GM20431 (cell line): ENCODE data around the gene SLC35B2.

Source experiments
- in situ Hi-C: fragments of 300-500 bp; cut with MseI, MboI; formaldehyde crosslinking; loops from one replicate; pipeline ENCODE4 v1.15.0; 2020; ENCODE audit warnings: low sequenced_read_pairs; ENCODE audit not compliant: unreplicated experiment

Gene SLC35B2

GRCh38 chr6:44243345-44243744, 14.0 kb downstream of the SLC35B2 start:
- in situ Hi-C loops, result no loop called here

GRCh38 chr6:44238687-44239350, 18.5 kb downstream of the SLC35B2 start:
- in situ Hi-C loops, result loop anchor here (10.0 kb wide), 1 partner anchor 74 kb away; no protein-coding TSS in a partner anchor

DNA sequence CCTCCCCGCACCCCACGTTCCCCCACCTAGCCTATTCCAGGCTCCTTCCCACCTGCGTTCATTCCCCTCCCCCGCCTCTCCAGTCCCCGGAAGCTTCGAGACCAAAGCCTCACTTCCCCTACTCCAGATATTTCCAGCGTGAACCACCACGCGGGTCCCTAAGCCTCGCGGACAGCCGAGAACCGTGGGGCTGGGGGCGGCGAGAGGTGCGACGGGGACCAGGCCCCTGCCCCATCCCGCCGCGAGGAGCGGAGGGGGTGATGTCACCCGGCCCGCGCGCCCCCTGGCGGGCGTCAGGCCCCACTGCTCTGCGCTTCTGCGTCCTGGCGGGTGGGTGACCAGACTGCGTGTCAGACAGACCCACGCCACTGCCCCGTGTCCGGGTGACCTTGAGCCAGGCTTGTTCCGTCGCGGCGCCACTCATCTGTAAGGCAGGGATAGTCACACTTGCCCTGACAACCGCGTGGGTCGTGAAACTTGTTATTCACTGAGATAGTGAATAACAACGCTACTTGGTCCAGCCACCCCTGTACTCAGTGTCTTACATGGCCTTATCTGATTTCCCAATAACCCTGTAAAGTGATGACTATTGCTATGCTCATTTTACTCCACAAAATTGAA, 19.4 kb downstream of the SLC35B2 start:
- in situ Hi-C loops, result loop anchor here (10.0 kb wide), 1 partner anchor 73 kb away; no protein-coding TSS in a partner anchor

- in situ Hi-C loops, result loop anchor here (10.0 kb wide), 1 partner anchor 72 kb away; no protein-coding TSS in a partner anchor
These were observed 20.1 kb downstream of the SLC35B2 start for GRCh38 chr6:44237021-44237812.

GRCh38 chr6:44235891-44236516, 21.3 kb downstream of the SLC35B2 start:
- in situ Hi-C loops, result loop anchor here (10.0 kb wide), 1 partner anchor 71 kb away; no protein-coding TSS in a partner anchor

DNA sequence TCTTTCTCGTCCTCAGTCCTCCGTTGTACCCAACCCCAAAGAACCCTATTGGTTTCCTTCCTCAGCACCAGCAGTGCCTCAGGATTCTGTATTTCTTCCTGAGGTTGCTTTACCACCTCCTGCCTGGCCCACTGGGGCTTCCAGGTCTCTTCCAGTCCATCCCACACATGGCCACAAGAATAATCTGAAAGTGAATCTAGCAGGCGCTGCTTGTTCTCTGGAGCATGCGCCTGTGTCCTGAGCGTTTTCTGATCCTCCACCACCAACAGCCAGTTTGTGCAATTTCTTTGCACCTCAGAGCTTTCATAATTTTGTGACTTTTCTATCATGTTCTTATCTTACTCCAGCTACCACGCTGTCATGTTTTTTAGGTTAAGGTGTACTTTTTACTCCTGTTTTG, 22.1 kb downstream of the SLC35B2 start:
- in situ Hi-C loops, result loop anchor here (10.0 kb wide), 1 partner anchor 70 kb away; no protein-coding TSS in a partner anchor

DNA sequence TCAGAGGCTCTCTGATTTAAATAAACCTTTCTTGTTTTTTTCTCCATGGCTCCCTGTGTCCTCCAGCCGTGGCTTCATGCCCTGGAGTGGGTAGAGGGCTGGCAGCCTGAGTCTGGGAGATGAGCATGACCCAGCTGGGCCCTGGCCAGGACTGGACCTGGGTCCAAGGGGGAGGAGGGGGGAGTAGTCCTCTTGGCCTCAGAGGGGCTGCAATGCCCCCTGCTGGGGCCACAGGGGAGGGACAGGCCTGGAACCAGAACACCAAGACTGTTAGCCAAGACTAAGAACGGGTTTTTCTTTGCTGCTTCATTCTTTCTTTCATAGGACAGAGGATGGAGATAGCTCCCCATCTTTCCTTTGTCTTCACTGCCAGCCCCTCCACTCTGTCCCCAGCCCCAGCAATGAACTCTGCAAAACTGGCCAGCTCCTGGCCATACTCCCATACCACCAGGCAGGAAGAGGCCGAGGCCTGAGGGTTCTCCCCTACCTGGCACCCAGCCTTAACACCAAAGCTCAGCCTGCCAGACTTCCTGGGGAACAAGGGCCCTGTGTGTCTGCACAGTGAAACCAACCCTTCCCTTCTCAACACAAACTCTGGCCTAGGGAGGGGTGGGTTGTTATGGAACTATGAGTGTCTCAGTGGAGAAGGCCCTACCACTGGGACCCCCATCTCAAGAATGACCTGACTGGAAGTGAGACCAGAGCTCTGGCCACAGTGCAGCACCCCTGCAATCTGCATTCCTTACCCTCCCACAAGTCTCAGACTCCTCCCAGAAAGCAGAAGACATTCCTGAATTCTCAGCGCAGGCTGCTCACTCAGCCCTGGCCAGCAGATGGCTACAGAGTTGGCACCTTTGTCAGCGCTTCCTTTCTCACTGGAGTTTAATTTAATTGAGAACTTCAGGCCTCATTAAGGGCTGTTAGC, 23.0 kb downstream of the SLC35B2 start:
- in situ Hi-C loops, result loop anchor here (10.0 kb wide), 1 partner anchor 70 kb away; no protein-coding TSS in a partner anchor

GRCh38 chr6:44233567-44234100, 23.7 kb downstream of the SLC35B2 start:
- in situ Hi-C loops, result loop anchor here (10.0 kb wide), 1 partner anchor 69 kb away; no protein-coding TSS in a partner anchor

DNA sequence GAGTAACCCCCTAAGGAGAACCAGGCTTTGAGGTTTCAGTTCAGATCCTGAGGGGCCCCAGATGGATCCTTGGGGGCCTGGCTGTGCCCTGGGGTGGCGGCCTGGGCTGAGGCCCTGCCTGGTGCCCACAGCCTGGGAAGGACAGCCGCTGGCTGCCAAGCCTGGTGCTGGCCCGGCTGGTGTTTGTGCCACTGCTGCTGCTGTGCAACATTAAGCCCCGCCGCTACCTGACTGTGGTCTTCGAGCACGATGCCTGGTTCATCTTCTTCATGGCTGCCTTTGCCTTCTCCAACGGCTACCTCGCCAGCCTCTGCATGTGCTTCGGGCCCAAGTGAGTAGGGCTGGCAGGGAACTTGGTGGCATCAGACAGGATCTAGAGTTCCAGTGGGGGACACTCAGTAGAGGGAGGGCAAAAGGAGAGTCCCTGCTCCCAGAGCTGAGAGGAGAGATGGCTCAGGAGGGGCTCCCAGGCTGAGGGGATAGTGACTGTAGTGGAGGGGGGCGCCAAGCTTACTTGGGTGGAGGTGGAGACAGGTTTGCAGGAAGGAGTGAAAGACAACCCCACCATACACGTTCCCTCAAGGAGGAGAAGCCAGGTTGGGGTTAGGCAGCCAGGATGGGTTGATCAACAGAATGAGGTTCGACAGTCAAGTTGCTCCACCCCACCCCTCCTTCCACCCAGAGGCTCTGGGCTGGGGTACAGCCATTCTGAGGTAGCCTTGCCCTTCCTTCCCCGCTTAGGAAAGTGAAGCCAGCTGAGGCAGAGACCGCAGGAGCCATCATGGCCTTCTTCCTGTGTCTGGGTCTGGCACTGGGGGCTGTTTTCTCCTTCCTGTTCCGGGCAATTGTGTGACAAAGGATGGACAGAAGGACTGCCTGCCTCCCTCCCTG, 24.4 kb downstream of the SLC35B2 start:
- in situ Hi-C loops, result loop anchor here (10.0 kb wide), 1 partner anchor 68 kb away; no protein-coding TSS in a partner anchor

DNA sequence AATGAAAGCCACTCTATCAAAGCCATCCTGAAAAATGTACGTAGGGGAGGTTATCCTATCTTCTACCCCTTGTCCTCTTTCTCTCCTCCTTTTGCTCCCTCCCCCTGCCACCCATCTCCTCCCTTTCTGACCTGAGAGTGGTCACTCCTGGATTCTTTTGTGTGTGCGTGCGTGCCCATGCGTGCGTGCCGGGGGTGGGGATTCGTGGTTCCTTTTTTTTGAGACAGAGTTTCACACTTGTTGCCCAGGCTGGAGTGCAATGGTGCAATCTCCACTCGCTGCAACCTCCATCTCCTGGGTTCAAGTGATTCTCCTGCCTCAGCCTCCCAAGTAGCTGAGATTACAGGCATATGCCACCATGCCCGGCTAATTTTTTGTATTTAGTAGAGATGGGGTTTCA, 25.9 kb downstream of the SLC35B2 start:
- in situ Hi-C loops, result loop anchor here (10.0 kb wide), 1 partner anchor 67 kb away; no protein-coding TSS in a partner anchor

- in situ Hi-C loops, result loop anchor here (10.0 kb wide), 1 partner anchor 65 kb away; no protein-coding TSS in a partner anchor
These were observed 27.2 kb downstream of the SLC35B2 start for GRCh38 chr6:44230034-44230675.

- in situ Hi-C loops, result loop anchor here (10.0 kb wide), 1 partner anchor 65 kb away; no protein-coding TSS in a partner anchor
These were observed 27.8 kb downstream of the SLC35B2 start for GRCh38 chr6:44229376-44230033.

DNA sequence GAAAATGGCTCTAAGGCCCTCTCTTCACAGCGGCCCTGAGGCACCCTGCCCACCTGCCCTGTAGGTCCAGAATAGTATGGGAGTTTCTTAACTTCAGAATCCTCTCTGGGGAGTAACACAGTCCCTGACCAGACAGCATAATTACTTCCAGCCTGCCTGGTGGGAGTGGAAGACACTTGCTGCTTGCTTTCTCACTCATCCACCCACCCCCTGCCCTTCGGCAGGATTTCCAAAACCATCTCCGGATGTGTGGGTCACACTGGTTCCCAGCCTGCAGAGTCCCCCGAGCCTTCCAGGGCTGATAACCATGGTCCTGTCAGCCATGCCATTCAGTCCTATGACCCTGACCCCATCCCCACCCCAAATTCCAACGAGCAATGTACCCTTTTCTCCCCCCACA, 28.5 kb downstream of the SLC35B2 start:
- in situ Hi-C loops, result no loop called here

DNA sequence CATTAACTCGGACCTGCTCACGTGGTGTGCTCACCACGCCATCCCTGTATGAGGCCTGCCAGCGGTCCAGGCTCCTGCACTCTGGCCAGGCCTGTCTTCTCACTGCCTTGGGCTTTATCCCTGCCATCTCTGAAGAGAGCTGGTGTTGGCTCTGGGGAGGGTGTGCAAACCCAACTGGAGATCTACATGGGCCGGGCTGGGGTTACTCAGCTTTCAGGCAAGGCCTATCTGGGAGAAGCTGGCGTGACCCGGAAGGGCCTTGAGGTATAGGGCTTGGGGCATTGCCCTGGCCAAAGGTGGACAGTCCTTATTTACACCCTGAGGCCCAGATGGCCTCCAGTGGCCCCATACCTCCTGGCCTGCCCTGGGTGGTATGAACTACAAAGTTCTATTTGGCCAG, 28.9 kb downstream of the SLC35B2 start:
- in situ Hi-C loops, result no loop called here

- in situ Hi-C loops, result no loop called here
These were observed 29.3 kb downstream of the SLC35B2 start for GRCh38 chr6:44228031-44228430.

DNA sequence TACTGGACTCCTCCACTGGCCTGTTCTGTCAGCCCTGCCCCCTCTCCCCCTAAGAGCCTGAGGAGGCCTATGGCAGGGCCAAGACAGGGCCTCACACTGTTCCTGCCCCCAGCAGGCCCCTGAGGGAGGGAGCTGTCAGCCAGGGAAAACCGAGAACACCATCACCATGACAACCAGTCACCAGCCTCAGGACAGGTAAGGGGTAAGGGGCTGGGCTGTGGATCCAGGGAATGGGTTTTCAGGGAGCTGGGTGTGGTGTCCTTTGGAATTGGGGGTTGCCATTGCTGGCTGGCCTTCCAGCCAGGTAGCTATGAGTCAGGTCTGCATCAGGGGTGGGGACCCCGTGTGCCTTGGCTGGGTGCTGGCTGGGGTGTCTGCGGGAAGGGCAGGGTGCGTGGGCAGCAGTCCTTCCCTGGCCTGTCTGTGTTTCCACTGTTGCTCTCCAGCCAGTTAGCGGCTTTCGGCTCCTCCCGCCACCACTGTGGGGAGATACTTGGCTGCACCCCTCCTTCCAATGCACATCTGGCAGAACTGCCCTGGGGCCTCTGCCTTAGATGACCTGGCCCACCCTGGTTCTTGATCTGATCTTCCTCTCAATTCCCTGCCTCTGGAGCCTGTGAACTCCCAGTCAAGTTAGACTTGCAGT, 30.1 kb downstream of the SLC35B2 start:
- in situ Hi-C loops, result no loop called here
